ENCODE results near the gene GRHL1.
"Not testable (repeated sequence)": the region's sequence is repeated elsewhere in the genome, so short reads cannot be mapped to it uniquely, and the experiment has no call there.

GRHL1 gene

GRCh38 chr2:9951522-9952285 is at the start of gene GRHL1:
TSS of gene GRHL1 (plus strand) at chr2:9951693. CDS start at chr2:9951834, 141 bp downstream.
- DNase-seq, result peak; percentile 62

- DNase-seq, result no peak
These were observed 46.1 kb upstream of the GRHL1 start for GRCh38 chr2:9905413-9905812.

GRCh38 chr2:9907402-9907801 is 44.1 kb upstream of the GRHL1 start:
- DNase-seq, result no peak

GRCh38 chr2:9908639-9909038 is 42.9 kb upstream of the GRHL1 start:
- no peak for DNase-seq

- no peak for DNase-seq
These were observed 42.4 kb upstream of the GRHL1 start for GRCh38 chr2:9909106-9909505.

DNA sequence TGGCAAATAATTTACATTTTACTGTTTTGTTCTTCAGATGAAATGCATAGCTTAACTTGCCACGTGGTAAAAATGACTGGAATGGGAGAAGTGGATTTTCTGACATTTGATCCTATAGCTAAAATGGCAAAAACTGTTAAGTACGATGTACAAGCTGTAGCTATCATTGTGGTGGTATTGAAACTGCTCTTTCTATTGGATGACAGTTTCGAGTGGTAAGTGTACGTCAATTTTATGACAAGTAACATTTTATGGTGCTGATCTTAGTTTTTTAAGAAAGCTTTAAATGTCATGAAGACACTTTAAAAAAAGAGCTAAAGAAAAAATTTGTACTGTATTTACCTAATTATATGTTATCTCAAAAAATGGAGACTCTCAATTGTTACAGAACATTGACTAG is 40.8 kb upstream of the GRHL1 start:
- no peak for DNase-seq

GRCh38 chr2:9912468-9912867 is 39.0 kb upstream of the GRHL1 start:
- no peak for DNase-seq

- DNase-seq, result no peak
These were observed 37.0 kb upstream of the GRHL1 start for GRCh38 chr2:9914384-9915065.

DNA sequence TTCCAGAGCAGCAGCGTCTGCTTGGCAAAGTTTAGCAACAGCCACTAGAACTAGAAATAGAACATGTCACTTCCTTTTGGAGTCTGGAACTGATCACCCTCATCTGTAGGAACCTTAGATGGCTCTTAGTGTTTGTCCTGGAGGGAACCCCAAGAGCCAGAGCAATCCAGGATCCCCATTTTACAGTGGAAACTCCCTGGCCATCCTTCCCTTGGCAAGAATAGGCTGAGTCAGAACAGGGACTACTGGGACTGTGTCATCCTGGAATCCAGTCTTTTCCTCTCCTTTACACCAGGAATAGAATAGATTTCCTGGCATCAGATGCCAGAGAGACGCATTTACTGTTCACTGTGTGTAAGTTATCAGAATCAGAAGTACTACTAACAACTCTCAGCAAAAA is 33.2 kb upstream of the GRHL1 start:
- no peak for DNase-seq

DNA sequence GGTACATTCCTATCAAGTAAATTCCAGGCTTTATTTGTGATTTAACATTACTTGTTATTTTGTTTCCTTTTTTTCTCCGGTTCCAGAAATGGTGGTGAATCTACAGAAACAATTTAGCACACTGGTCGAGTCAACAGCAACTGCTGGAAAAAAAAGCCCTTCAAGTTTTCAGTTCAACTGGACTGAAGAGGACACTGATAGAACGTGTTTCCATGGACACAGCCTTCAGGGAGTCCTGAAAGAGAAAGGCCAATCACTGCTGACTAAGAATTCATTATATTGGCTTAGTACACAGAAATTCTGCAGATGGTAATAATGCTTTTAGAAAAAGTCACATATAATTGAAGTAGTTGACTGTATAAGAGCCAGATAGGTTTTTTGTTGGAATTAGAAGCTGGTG is 32.0 kb upstream of the GRHL1 start:
- no peak for DNase-seq

GRCh38 chr2:9927020-9927419 is 24.5 kb upstream of the GRHL1 start:
- DNase-seq, result not testable (repeated sequence)

DNA sequence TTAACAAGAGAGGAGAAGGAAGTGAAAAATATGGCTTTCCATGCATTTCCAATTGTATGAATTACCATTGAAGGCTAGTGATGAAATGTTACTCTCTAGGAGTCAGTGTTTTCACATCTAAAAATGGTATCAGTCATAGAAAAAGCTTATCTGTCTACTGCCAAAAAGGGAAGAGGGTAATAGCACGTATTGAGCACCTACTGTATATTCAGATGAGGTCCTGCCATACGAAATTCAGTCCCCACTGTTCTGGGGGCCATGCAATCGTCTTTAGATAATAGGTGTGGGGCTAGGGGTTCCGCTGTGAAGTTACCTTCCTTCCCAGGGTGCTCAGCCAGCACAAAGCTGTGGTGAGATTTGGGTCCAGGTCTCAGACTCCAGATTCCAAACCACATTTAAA is 14.2 kb upstream of the GRHL1 start:
- no peak for DNase-seq

- no peak for DNase-seq
These were observed 13.5 kb upstream of the GRHL1 start for GRCh38 chr2:9937968-9938367.

DNA sequence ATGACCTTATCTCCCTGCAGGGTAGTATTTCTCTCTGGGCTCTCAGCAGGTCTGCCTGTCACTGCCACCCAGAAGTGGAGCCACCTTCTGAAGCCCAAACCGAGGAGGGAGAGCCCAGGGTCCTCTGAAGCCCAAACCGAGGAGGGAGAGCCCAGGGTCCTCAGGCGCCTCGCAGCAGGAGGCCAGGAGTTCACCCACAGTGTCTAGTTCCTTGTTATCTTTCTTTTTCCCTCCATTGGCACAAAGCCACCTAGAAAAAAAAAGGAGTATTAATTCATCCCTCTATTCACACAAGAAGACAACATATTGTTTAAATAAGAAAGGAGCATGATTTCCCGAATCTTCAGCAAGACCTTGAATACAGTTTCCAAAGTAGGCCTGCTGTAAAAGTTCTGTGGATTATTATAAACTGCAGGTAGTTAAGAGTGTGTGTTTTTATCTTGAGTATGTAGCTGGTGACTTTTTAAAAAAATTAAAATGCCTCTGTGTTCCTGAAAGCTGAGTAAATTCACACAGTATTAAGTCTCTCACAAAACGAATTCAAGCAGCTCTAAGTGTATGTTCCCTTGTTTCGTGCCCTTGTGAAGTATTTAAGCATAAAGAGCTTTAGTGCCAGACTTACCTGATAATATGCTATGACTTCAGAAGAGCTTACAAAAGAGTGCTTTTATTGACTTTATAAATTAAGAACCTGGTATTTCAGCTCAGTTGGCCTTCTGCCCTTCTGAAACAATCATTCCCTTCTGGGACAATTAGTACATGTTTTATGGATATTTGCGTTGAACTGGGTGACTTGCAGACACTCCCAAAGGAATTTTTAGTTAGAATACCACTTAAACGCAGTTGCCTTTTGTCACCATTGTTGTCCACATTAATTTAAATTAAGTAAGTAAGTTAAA is 11.7 kb upstream of the GRHL1 start:
- no peak for DNase-seq

DNA sequence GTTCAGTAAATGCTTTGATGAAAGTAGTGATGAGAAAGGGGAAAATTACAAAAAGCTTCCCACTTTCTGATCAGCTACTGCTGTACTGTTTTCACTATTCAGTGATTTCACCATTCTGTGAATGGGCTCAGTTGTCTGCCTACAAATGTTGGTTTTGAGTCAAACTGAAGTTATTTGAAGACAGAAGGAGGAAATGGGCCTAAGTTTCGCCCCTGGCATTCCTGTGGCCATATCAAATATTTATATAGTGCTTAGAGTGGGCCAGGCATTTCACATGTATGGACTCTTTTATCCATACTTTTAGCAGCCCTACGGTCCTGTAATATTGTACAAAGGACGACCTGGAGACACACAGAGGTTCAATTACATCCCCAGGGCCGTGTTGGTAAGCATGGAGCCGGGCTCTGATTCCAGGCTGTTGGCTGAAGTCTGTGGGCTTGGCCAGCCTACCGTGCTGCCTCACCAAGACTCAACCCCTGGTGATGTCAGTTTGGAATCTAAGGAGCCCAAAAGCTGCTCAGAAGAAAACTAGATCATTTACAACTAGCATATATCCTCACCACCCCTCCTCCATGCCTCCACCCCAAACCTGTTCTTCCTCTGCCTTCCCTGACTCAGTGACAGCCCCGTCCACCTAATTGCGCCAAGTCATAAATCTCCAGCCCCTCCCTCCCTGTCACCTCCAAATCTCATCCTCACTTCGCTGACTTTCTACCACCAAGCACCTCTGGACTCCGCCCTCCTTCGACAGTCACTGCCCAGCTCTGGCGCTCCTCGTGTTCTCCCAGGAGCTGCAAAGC is 10.1 kb upstream of the GRHL1 start:
- DNase-seq, result peak; percentile 67

DNA sequence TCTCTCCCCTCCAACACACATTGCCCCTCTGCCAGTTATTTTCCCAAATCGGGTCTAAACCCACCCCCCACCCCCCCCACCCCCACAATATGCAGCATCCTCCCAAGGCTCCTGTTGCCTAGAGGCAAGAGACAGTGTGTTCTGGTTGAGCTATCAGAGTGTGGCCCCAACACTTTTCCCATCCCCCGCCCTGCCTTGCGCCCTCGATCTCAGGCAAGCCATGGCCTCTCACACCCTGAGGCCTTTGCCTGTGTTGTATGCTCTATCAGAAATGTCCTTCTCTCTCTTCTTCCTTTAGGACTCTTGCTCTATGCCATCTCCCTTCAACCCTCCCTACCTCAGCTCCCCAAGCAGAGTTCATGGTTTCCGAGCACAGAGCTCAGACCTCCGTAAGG is 9.5 kb upstream of the GRHL1 start:
- DNase-seq, result no peak

GRCh38 chr2:9944330-9944758 is 7.1 kb upstream of the GRHL1 start:
- no peak for DNase-seq

DNA sequence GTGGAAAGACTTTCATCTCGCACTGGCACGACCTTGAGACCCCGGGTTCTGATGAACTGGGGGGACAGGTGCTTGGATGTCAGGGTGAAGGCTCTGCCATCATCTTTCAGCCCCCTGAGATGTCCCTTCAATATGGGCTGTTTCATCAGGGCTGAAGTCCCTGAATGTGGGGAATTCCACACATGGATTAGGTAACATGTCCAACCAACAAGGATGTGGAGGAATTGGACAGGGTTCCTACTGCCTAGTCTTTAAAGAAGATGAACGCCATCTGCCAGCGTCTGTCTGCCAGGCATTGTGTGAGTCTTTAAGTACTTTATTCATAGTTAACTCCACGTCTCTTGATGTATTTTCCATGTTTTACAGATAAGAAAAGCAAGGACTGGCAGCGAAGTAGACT is 5.9 kb upstream of the GRHL1 start:
- no peak for DNase-seq

DNA sequence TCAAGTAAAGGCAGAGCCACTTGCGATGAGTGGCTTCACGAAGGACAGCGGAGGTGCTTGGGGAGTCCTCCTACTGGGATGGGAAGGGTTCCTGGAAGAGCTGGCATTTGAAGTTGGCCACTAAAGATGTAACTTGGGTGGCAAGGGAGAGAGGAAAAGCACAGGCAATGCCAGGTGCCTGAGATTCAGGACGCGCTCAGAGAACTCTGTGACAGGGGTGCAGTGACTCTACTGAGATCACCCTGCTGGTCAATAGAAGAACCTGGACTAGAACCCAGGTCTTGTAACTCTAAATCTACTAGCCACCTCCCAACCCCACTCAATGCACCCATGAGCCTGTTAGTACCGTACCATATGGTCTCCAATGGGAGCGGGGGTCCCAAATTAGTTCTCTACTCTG is 5.4 kb upstream of the GRHL1 start:
- no peak for DNase-seq

DNA sequence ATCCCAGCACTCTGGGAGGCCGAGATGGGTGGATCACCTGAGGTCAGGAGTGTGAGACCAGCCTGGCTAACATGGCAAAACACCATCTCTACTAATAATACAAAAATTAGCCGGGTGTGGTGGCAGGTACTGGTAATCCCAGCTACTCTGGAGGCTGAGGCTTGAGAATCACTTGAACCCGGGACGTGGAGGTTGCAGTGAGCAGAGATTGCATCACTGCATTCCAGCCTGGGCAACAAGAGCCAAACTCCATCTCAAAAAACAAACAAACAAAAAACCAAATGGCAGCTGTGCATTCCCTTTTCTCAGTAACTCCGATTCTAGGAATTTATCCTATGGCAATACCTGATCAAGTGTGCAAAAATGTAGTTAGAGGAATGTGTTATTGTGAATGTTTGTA is 4.7 kb upstream of the GRHL1 start:
- DNase-seq, result no peak

- no peak for DNase-seq
These were observed 2.8 kb upstream of the GRHL1 start for GRCh38 chr2:9948721-9949120.

GRCh38 chr2:9949239-9949991 is 2.1 kb upstream of the GRHL1 start:
- DNase-seq, result no peak

All from kidney glomerular epithelial cell (primary cell).